ENCODE data around the gene TBL1X.

- TF ChIP-seq EP300 (IDR thresholded peaks at IDR 0.05) (no peak), CTCF (IDR thresholded peaks at IDR 0.05) (no peak), POLR2A (IDR thresholded peaks at IDR 0.05) (no peak), POLR2AphosphoS5 (IDR thresholded peaks at IDR 0.05) (no peak)
These were observed 77.4 kb downstream of the TBL1X start for GRCh38 chrX:9542106-9542760.
